GM12801 (cell line): ENCODE data around the gene ZNF839.

Experiments used
- CTCF ChIP-seq: IDR thresholded peaks from one replicate; pipeline ENCODE4 v1.5.1; 2011; ENCODE audit warnings: control low read depth; ENCODE audit not compliant: insufficient read length; ENCODE audit errors: extremely low read depth

The ZNF839 gene

GRCh38 chr14:102377696-102378095 lies 58.1 kb downstream of the ZNF839 start:
- no peak for TF ChIP-seq CTCF

GRCh38 chr14:102378830-102379229 lies 59.3 kb downstream of the ZNF839 start:
- TF ChIP-seq CTCF = no peak

- no peak for TF ChIP-seq CTCF
These were observed 67.5 kb downstream of the ZNF839 start for GRCh38 chr14:102387086-102387485.

GRCh38 chr14:102389246-102389645 lies 69.7 kb downstream of the ZNF839 start:
- no peak for TF ChIP-seq CTCF

- TF ChIP-seq CTCF = no peak
These were observed 70.7 kb downstream of the ZNF839 start for GRCh38 chr14:102390064-102390855.
